LNCAP (cell line): ENCODE data around the gene GTF2H4.

Source experiments
- TF ChIP-seq, protein P1 (sequence below): fragments of 450-650 bp; IDR thresholded peaks from 2 replicates; pipeline ENCODE4 v1.5.1; 2017; ENCODE audit warnings: mild to moderate bottlenecking

GTF2H4 gene

DNA sequence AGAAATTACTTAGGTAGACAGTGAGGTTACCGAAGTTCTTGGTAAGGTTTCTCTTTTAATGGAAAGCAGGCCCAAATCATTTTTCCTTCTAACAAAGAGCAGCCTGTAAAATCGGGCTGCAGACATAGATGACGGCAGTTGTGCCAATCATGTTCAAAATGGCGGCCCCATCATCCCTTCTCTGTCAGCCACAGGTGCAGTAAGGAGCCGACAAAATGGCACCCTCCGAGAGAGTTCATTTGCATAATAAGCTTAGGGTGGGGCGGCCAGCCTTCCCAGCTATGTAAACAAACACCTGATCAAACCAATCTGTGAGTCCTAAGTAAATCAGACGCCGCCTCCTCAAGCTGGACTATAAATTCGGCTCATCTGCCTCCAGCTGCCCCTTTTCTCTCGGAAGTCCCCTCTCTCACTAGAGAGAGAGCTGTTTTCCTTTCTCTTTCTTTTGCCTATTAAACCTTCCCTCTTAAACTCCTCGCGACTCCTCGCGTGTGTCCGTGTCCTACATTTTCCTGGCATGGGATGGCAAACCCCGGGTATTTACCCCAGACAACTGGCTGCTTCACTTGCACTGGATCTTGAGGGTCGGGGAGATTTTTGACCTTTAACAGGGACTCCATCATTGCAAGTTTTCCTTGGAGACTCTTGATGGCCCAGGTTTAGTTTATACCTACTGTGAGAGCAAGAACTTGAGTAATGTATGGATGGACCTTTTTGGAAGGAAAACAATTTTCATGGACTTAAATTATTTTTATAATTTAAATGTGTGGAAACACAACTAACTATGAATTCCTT is 32.6 kb upstream of the GTF2H4 start:
- TF ChIP-seq, protein P1, sequence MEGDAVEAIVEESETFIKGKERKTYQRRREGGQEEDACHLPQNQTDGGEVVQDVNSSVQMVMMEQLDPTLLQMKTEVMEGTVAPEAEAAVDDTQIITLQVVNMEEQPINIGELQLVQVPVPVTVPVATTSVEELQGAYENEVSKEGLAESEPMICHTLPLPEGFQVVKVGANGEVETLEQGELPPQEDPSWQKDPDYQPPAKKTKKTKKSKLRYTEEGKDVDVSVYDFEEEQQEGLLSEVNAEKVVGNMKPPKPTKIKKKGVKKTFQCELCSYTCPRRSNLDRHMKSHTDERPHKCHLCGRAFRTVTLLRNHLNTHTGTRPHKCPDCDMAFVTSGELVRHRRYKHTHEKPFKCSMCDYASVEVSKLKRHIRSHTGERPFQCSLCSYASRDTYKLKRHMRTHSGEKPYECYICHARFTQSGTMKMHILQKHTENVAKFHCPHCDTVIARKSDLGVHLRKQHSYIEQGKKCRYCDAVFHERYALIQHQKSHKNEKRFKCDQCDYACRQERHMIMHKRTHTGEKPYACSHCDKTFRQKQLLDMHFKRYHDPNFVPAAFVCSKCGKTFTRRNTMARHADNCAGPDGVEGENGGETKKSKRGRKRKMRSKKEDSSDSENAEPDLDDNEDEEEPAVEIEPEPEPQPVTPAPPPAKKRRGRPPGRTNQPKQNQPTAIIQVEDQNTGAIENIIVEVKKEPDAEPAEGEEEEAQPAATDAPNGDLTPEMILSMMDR, result no peak

DNA sequence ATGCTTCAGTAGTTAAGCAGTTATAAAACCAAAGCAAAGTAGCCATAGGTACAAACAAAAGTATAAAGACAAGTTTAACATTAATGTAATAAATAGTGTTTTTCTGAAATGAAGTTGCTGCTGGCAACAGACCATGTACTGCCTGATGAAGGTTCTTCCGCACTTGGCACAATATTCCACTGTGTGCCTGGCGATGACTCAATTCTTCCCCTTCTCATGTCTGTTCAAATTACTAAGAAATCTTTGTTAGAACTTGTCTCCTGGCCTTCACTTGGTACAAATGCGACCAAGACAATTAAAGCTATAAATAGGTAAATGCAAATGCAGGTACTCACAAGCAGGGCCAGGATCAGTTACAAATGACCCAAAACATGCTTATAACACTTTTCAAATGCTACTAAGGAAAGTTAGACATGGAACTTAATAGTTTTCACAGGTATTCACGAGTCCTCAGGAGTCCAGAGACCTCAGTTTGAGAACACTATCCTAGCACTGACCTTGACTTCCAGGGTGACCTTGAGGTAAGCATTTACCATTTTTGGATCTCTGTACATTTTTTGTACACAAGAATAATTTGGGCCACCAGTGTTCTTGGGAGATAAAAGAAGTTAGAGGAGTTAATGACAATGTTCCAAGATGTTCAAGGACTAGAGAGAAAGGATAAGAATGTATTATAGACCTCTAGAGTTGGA is 31.8 kb upstream of the GTF2H4 start:
- TF ChIP-seq, protein P1, result no peak

DNA sequence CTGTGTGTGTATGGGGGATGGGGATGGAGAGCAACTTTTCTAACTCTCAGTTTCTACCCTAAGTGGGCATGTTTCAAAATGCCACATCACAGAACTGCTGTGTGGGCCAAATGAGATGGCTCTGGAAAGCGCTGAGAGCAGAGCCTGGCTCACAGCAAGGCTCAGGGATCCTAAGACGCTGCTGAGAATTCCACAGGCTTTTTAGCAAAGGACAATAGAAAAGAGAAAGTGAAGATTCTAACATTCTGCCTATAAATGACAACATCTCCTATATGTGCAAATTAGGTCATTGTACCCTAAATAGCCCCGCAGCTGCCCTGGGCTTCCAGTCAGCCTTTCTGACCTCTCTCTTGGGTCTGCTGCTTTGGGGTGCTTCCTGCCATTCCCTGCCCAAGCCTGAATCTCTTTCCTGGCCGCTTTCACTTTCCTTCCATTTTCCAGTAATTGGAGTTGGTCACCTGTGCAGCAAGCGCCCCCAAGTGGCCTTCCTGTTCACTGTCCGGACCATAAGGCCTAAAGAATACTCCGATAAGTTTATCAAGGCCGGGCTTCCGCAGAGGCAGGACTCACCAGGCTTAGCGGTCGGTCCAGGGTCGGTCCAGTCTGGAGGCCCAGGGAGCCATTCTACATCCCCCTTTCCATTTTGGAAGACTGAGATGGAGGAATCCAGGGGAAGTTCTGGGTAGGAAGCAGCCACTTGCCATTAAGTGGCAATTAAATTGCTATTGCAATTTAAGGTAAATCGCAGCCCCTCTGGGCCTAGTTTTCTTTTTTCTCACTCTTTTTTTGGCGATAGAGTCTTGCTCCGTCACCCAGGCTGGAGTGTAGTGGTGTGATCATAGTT is 30.4 kb upstream of the GTF2H4 start:
- TF ChIP-seq, protein P1, result peak; percentile 81

DNA sequence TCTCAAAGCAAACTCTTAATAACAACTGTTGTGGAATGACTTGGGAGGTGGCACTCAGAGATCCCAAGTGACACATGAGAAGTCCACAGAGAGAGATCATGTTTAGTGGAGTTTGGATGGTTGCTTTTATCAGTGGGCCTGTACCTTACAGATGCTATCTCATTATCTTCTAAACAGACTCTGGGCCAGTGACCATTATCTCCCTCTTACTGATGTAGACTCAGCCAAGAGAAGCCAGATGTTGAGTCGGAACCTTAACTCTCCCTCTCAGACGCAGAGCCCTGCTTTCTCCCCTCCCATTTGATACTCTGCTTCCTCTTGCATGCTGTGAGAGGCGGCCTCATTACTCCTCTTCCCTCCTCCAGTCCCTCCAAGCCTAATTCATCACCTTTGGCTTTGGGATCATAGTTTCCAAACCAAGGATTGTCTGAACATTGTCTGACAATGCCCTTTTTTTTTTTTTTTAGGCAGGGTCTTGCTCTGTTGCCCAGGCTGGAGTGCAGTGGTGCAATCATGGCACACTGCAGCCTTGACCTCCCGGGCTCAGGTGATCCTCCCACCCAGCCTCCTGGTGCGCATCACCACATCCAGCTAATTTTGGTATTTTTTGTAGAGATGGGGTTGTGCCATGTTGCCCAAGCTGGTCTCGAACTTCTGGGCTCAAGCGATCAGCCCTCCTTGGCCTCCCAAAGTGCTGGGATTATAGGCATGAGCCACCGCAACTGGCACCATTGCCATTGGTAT is 28.2 kb upstream of the GTF2H4 start:
- TF ChIP-seq, protein P1, result no peak

DNA sequence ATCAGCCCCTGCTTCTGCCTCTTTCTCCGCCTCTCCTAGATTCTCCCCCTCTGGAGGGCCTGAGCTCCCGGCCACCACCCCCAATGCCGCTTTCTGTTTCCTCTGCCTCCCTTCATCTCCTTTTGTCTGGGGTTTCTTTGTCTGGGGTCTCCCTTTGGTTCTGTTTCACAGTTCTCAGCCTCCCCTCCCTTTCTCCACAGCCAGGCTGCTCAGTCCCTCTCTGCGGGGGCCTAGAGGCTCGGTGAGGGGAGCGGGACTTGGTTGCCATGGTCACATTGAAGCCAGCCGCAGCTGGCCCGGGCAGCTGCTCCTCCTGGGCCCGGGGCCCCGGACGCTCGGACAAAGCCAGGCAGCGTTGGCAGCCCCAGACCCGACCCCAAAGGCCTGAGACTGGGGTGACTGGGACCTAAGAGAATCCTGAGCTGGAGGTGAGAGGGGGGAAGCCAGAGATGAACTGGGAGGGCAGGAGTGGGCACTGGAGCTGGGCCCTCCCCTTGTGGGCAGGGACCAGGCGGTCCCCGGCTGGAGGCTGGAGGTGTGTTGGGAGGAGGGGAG is 27.2 kb upstream of the GTF2H4 start:
- TF ChIP-seq, protein P1, result no peak

DNA sequence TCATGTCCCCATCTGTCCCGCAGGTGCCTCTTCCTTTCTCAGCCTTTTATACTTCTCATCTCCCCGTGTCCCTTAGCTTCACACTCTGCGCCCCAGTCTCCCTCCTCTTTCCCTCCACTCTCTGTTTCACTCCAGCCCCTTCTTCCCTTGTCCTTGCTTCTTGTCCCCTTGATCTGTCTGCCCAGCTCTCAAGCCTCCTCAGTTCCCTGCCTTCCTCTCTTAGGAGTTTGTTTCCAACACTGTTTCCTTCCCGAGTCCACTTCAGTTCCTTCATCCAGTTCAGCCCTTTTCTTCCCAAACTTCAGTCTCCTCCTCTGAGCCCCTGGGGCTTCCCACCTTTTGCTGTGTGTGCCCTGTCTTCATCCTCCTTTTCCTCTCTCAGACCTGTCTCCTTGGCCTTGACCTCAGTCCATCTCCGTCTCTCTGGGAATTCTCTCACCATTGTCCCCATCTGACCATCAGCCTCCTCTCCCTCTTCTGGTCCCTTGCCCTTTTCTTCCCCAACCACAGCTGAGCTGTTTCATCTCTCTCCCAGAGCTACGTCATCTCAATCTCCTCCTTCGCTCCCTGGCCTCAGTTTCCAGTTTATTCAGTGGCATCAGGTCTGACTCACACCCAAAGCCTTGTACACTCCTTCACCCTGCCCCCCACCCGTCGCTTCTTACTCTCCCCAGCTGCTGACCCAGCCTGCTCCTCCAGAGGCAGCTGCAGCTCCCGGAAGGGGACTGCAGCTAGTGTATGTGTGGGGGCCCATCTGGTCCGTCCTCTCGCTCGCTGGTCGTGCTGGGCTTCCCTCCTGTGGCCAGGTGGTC is 26.4 kb upstream of the GTF2H4 start:
- TF ChIP-seq, protein P1, result no peak
